ENCODE data around the gene RCOR1. TPM values are rescaled to one million over a fixed set of nuclear protein-coding genes. Genes with fewer than 3 reads are reported as not detected.

RCOR1 gene
- total and polyA plus RNA-seq, 2 experiments from 2014 or later: 9.9 to 30.2 TPM

DNA sequence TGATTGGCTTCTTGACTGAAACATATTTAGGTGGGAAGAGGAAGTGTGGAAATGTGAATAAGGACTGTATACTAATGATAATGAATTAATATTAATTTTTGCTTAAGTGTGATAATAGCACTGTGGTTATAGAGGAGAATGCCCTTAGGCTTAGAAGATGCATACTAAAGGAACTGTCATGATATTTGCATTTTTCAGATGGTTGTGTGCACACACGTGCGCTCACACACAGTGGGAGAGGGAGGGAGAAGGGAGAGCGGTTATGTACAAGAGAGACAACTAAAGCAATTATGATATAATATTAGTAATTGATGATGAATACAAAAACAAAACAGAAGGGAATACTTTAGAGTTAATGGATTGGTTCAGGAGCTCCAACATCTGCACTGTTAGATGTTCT lies 54.2 kb downstream of the RCOR1 start:
- no peaks in the 10 kb centered on the region for H3K27me3 ChIP-seq
- H3K9me3 ChIP-seq (ENCODE audit: low read depth): no peaks in the 10 kb centered on the region
- H3K4me1 ChIP-seq (ENCODE audit: insufficient read depth): peaks cover 7% of the 10 kb centered on the region
- H4K20me1 ChIP-seq (ENCODE audit: insufficient read depth, poor library complexity, severe bottlenecking): peaks cover 99% of the 10 kb centered on the region
- H3K4me3 ChIP-seq: no peak overlapping the region
- H3K36me3 ChIP-seq (replicated peaks; ENCODE audit: insufficient read depth, low read depth): no peaks in the 10 kb centered on the region
- DNase-seq (ENCODE audit: low spot score): no peak
- WGBS (ENCODE audit: low lambda C conversion rate, missing lambda C conversion rate): 87% methylated on average over 3 of the region's 3 CpGs
- no peak overlapping the region for H3K4me2 ChIP-seq
- no peak overlapping the region for H3K27ac ChIP-seq
- no peak overlapping the region for H2AFZ ChIP-seq
- TF ChIP-seq, protein P1, sequence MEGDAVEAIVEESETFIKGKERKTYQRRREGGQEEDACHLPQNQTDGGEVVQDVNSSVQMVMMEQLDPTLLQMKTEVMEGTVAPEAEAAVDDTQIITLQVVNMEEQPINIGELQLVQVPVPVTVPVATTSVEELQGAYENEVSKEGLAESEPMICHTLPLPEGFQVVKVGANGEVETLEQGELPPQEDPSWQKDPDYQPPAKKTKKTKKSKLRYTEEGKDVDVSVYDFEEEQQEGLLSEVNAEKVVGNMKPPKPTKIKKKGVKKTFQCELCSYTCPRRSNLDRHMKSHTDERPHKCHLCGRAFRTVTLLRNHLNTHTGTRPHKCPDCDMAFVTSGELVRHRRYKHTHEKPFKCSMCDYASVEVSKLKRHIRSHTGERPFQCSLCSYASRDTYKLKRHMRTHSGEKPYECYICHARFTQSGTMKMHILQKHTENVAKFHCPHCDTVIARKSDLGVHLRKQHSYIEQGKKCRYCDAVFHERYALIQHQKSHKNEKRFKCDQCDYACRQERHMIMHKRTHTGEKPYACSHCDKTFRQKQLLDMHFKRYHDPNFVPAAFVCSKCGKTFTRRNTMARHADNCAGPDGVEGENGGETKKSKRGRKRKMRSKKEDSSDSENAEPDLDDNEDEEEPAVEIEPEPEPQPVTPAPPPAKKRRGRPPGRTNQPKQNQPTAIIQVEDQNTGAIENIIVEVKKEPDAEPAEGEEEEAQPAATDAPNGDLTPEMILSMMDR (IDR thresholded peaks at IDR 0.05; ENCODE audit: poor library complexity): no peak
- TF ChIP-seq EZH2 (IDR thresholded peaks at IDR 0.05; ENCODE audit: borderline replicate concordance): no peak
- TF ChIP-seq EZH2phosphoT487 (IDR thresholded peaks at IDR 0.05; ENCODE audit: low read depth, severe bottlenecking, unreplicated experiment): no peak
- no peaks in the 10 kb centered on the region for H3K9me2 ChIP-seq (replicated peaks; ENCODE audit: insufficient read depth)
- peaks cover 100% of the 10 kb centered on the region for H3K79me2 ChIP-seq

DNA sequence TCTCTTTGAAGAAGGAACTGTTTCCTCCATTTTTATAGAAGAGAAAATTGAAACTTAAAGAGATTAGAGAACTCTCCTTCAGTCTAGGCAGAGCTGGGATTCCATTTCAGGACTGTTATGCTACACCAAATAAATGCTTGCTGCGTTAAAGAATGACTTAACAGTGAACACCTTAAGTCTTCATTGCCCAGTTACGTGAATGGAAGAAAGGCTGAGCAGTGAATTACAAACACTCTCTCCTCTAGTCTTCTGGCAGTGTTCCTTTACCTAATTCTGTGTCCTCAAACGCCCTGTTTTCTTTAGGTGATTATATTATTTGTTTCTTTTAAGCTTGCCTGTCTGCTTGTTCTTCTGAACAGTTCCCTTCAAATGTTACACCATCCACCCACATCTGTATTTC lies 59.7 kb downstream of the RCOR1 start:
- H3K27ac ChIP-seq: no peak overlapping the region
- H2AFZ ChIP-seq: no peak overlapping the region
- H3K4me3 ChIP-seq: no peak overlapping the region
- peaks cover 97% of the 10 kb centered on the region for H3K79me2 ChIP-seq
- H3K4me1 ChIP-seq (ENCODE audit: insufficient read depth): peaks cover 21% of the 10 kb centered on the region
- H4K20me1 ChIP-seq (ENCODE audit: insufficient read depth, poor library complexity, severe bottlenecking): peaks cover 88% of the 10 kb centered on the region
- no peaks in the 10 kb centered on the region for H3K9me3 ChIP-seq (ENCODE audit: low read depth)
- H3K27me3 ChIP-seq: no peaks in the 10 kb centered on the region
- H3K36me3 ChIP-seq (replicated peaks; ENCODE audit: insufficient read depth, low read depth): no peaks in the 10 kb centered on the region
- peak overlapping the region; percentile 0 for H3K4me2 ChIP-seq
- 63% methylated on average over 3 of the region's 3 CpGs for WGBS (ENCODE audit: low lambda C conversion rate, missing lambda C conversion rate)
- TF ChIP-seq EZH2 (IDR thresholded peaks at IDR 0.05; ENCODE audit: borderline replicate concordance) (no peak), EZH2phosphoT487 (IDR thresholded peaks at IDR 0.05; ENCODE audit: low read depth, severe bottlenecking, unreplicated experiment) (no peak)
- TF ChIP-seq, protein P1 (IDR thresholded peaks at IDR 0.05; ENCODE audit: poor library complexity): no peak
- H3K9me2 ChIP-seq (replicated peaks; ENCODE audit: insufficient read depth): no peaks in the 10 kb centered on the region
- no peak for DNase-seq (ENCODE audit: low spot score)

DNA sequence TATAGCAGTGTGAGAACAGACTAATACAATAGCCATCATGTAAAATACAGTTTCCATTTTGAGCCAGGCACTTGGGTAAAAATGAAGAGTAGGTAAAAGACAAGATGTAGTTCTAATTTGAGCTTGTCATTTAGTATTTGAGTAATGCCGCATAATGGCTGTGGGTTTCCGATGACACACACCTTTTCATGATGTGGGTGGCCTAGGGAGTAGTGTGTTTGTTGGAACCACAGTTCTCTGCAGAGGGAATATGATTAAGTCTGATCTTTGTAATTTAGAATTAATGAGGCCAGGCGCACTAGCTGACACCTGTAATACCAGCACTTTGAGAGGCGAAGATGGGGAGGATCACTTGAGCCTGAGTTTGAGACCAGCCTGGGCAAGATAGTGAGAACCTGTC lies 61.8 kb downstream of the RCOR1 start:
- Histone ChIP-seq H4K20me1 (ENCODE audit: insufficient read depth, poor library complexity, severe bottlenecking) (peaks cover 87% of the 10 kb centered on the region), H3K36me3 (replicated peaks; ENCODE audit: insufficient read depth, low read depth) (no peaks in the 10 kb centered on the region), H3K27me3 (no peaks in the 10 kb centered on the region), H3K9me2 (replicated peaks; ENCODE audit: insufficient read depth) (no peaks in the 10 kb centered on the region), H3K79me2 (peaks cover 97% of the 10 kb centered on the region), H2AFZ (no peak overlapping the region), H3K27ac (no peak overlapping the region), H3K4me2 (no peak overlapping the region), H3K4me1 (ENCODE audit: insufficient read depth) (peaks cover 16% of the 10 kb centered on the region), H3K4me3 (no peak overlapping the region), H3K9me3 (ENCODE audit: low read depth) (no peaks in the 10 kb centered on the region)
- 97% methylated on average over 4 of the region's 4 CpGs for whole genome bisulfite sequencing (ENCODE audit: low lambda C conversion rate, missing lambda C conversion rate)
- TF ChIP-seq EZH2phosphoT487 (IDR thresholded peaks at IDR 0.05; ENCODE audit: low read depth, severe bottlenecking, unreplicated experiment) (no peak), EZH2 (IDR thresholded peaks at IDR 0.05; ENCODE audit: borderline replicate concordance) (no peak)
- TF ChIP-seq, protein P1 (IDR thresholded peaks at IDR 0.05; ENCODE audit: poor library complexity): no peak
- no peak for DNase-seq (ENCODE audit: low spot score)

DNA sequence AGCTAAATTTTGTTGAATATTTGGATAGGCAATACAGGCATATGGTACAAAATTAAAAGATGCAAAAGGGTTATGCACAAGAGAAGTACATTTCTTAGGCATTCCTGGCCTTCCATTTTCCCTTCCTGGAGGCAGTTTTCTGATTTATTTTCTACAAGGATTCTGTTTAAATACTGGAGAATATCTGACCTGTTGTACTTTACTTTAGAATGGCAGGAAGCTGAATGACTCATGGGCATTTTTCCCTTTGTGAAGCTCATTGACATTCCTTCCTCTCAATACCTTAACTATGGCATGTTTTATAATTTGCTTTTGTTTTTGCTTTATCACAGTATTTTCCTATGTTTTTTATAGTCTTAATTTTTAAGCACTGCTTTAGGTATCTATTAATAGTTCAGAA lies 62.7 kb downstream of the RCOR1 start:
- Histone ChIP-seq H3K9me3 (ENCODE audit: low read depth) (no peaks in the 10 kb centered on the region), H3K36me3 (replicated peaks; ENCODE audit: insufficient read depth, low read depth) (no peaks in the 10 kb centered on the region), H3K9me2 (replicated peaks; ENCODE audit: insufficient read depth) (no peaks in the 10 kb centered on the region), H3K4me1 (ENCODE audit: insufficient read depth) (peaks cover 16% of the 10 kb centered on the region), H3K27ac (peak overlapping the region; percentile 75), H3K4me2 (peak overlapping the region; percentile 31), H3K4me3 (no peak overlapping the region), H4K20me1 (ENCODE audit: insufficient read depth, poor library complexity, severe bottlenecking) (peaks cover 87% of the 10 kb centered on the region), H2AFZ (no peak overlapping the region), H3K27me3 (no peaks in the 10 kb centered on the region), H3K79me2 (peaks cover 97% of the 10 kb centered on the region)
- TF ChIP-seq EZH2 (IDR thresholded peaks at IDR 0.05; ENCODE audit: borderline replicate concordance) (no peak), EZH2phosphoT487 (IDR thresholded peaks at IDR 0.05; ENCODE audit: low read depth, severe bottlenecking, unreplicated experiment) (no peak)
- TF ChIP-seq, protein P1 (IDR thresholded peaks at IDR 0.05; ENCODE audit: poor library complexity): no peak
- peak; percentile 40 for DNase-seq (ENCODE audit: low spot score)

Data from hepatocyte (in vitro differentiated cells).